SK-N-SH (cell line): ENCODE results near the gene MACROH2A2. TPM values are rescaled to one million over a fixed set of nuclear protein-coding genes. Genes with fewer than 3 reads are reported as not detected.
"Not testable (repeated sequence)": the region's sequence is repeated elsewhere in the genome, so short reads cannot be mapped to it uniquely, and the experiment has no call there.

Experiments
- CTCF ChIA-PET: fragments of 300-600, 350-600 bp; formaldehyde crosslinking; extraction: SDS; loops from one replicate; lab custom pipeline; 2021; lab: Yijun Ruan, JAX
- POLR2A ChIA-PET: fragments of 350-600 bp; sonication (Branson Sonifier 250); formaldehyde crosslinking; extraction: SDS; loops from one replicate; lab custom pipeline; 2020; ENCODE audit warnings: antibody characterized with exemption, inconsistent platforms; lab: Yijun Ruan, JAX
- DNase-seq: peaks from one replicate; pipeline ENCODE4 v3.0.0; 2012
- H2AFZ ChIP-seq: fragments of 200-600 bp; sonication (generic); 2 replicates; pipeline ENCODE4 v1.8.1; 2016; ENCODE audit warnings: antibody characterized with exemption, mild to moderate bottlenecking, low read depth
- H3F3A ChIP-seq: fragments of 200-600 bp; sonication (generic); replicated peaks from 2 replicates; pipeline ENCODE3; 2016; ENCODE audit warnings: antibody characterized with exemption, mild to moderate bottlenecking; ENCODE audit not compliant: insufficient read depth
- H3K27ac ChIP-seq, 2 experiments: fragments of 200-500 bp in 1 of 2; fragments of 200-600 bp in 1 of 2; sonication (Bioruptor generic) in 1 of 2; sonication (generic), shearing (Covaris generic) in 1 of 2; 2 replicates each; pipeline versions ENCODE4 v1.5.1 to v1.6.1; 2014 to 2016; ENCODE audit warnings: low read depth in 2 of 2, inconsistent platforms in 1 of 2, low read length in 1 of 2, mild to moderate bottlenecking in 1 of 2, mixed read lengths in 1 of 2
- H3K27me3 ChIP-seq: fragments of 200-600 bp; sonication (generic), shearing (Covaris generic); 2 replicates; pipeline ENCODE4 v1.6.1; 2016; ENCODE audit warnings: mixed run types; ENCODE audit not compliant: insufficient read depth
- H3K36me3 ChIP-seq, 2 experiments: fragments of 200-500 bp in 1 of 2; fragments of 200-600 bp in 1 of 2; sonication (Bioruptor generic) in 1 of 2; sonication (generic) in 1 of 2; replicated peaks in 1 of 2; 2 replicates each; pipeline versions ENCODE3 to v1.5.1; 2014 to 2016; ENCODE audit warnings: low read length in 1 of 2, mild to moderate bottlenecking in 1 of 2; ENCODE audit not compliant: insufficient read depth in 2 of 2, control insufficient read depth in 1 of 2
- H3K4me1 ChIP-seq, 2 experiments: fragments of 200-500 bp in 1 of 2; fragments of 200-600 bp in 1 of 2; sonication (Bioruptor generic) in 1 of 2; sonication (generic), shearing (Covaris generic) in 1 of 2; 2 replicates each; pipeline versions ENCODE4 v1.5.1 to v1.6.1; 2014 to 2016; ENCODE audit warnings: low read depth in 1 of 2, low read length in 1 of 2, mixed run types in 1 of 2; ENCODE audit not compliant: insufficient read depth in 2 of 2, control insufficient read depth in 1 of 2
- H3K4me2 ChIP-seq: fragments of 200-600 bp; sonication (generic), shearing (Covaris generic); 2 replicates; pipeline ENCODE4 v1.6.1; 2017; ENCODE audit warnings: mixed run types
- H3K4me3 ChIP-seq, 2 experiments: fragments of 200-500 bp in 1 of 2; fragments of 200-600 bp in 1 of 2; sonication (Bioruptor generic) in 1 of 2; sonication (generic), shearing (Covaris generic) in 1 of 2; 2 replicates each; pipeline versions ENCODE4 v1.5.1 to v1.8.1; 2014 to 2016; ENCODE audit warnings: low read depth in 2 of 2, inconsistent platforms in 1 of 2, low read length in 1 of 2, mild to moderate bottlenecking in 1 of 2, mixed read lengths in 1 of 2, moderate library complexity in 1 of 2
- H3K79me2 ChIP-seq: fragments of 200-600 bp; sonication (generic); 2 replicates; pipeline ENCODE4 v1.8.1; 2017; ENCODE audit warnings: mild to moderate bottlenecking; ENCODE audit not compliant: insufficient read depth
- H3K9ac ChIP-seq: fragments of 200-600 bp; sonication (generic); 2 replicates; pipeline ENCODE4 v1.6.1; 2017; ENCODE audit warnings: mixed run types
- H3K9me2 ChIP-seq: fragments of 200-600 bp; sonication (generic); 2 replicates; pipeline ENCODE4 v1.6.1; 2017; ENCODE audit warnings: mixed run types
- H3K9me3 ChIP-seq: fragments of 200-600 bp; sonication (generic); 2 replicates; pipeline ENCODE4 v1.6.1; 2017; ENCODE audit warnings: mixed run types, mild to moderate bottlenecking, moderate library complexity
- H4K20me1 ChIP-seq: fragments of 200-600 bp; sonication (generic); 2 replicates; pipeline ENCODE4 v1.6.1; 2017; ENCODE audit warnings: mild to moderate bottlenecking, mixed run types; ENCODE audit not compliant: insufficient read depth
- CHD2 ChIP-seq: fragments of 150-350 bp; IDR thresholded peaks from 2 replicates; pipeline ENCODE4 v1.6.1; 2018; ENCODE audit warnings: low read length; ENCODE audit not compliant: partially characterized antibody
- FOSL2 ChIP-seq: IDR thresholded peaks from 2 replicates; pipeline ENCODE4 v1.4.0; 2012; ENCODE audit warnings: low read depth, mild to moderate bottlenecking, moderate library complexity, borderline replicate concordance
- MAX ChIP-seq: IDR thresholded peaks from 2 replicates; pipeline ENCODE4 v1.4.0; 2012; ENCODE audit warnings: low read depth
- MEF2A ChIP-seq: IDR thresholded peaks from 2 replicates; pipeline ENCODE4 v1.4.0; 2012; ENCODE audit warnings: low read depth, borderline replicate concordance
- MXI1 ChIP-seq: IDR thresholded peaks from 2 replicates; pipeline ENCODE4 v1.6.1; 2012; ENCODE audit warnings: mild to moderate bottlenecking, low read depth, low read length, improper control_type of control experiment
- NRF1 ChIP-seq: IDR thresholded peaks from 2 replicates; pipeline ENCODE4 v1.6.1; 2012; ENCODE audit warnings: low read depth, mild to moderate bottlenecking, low read length
- PBX3 ChIP-seq: IDR thresholded peaks from 2 replicates; pipeline ENCODE4; 2012
- POLR2AphosphoS5 ChIP-seq: IDR thresholded peaks from 2 replicates; pipeline ENCODE4 v1.6.1; 2012; ENCODE audit warnings: low read depth, low read length
- REST ChIP-seq: IDR thresholded peaks from 2 replicates; pipeline ENCODE4 v1.6.1; 2012; ENCODE audit warnings: mild to moderate bottlenecking, low read depth, low read length, moderate library complexity
- RFX5 ChIP-seq: IDR thresholded peaks from 2 replicates; pipeline ENCODE4 v1.6.1; 2012; ENCODE audit warnings: mild to moderate bottlenecking, improper control_type of control experiment, low read length
- RXRA ChIP-seq: IDR thresholded peaks from 2 replicates; pipeline ENCODE4 v1.4.0; 2012; ENCODE audit warnings: low read depth, mild to moderate bottlenecking, borderline replicate concordance
- SMC3 ChIP-seq: IDR thresholded peaks from 2 replicates; pipeline ENCODE4 v1.6.1; 2012; ENCODE audit warnings: low read depth, low read length, improper control_type of control experiment
- TAF1 ChIP-seq: IDR thresholded peaks from 2 replicates; pipeline ENCODE4 v1.6.1; 2012; ENCODE audit warnings: low read depth, mild to moderate bottlenecking, low read length, moderate library complexity, borderline replicate concordance
- TCF12 ChIP-seq: IDR thresholded peaks from 2 replicates; pipeline ENCODE4 v1.4.0; 2012
- WGBS: methylation state at CpG from one replicate; pipeline ENCODE4 v1.1.6; 2017; ENCODE audit warnings: low lambda C conversion rate; 5-methylcytosine and 5-hydroxymethylcytosine counted together
- polyA plus RNA-seq, 3 experiments: library from polyadenylated mRNA; depleted of rRNA; stranded (reverse); fragments of >200 nt; gene quantifications; 2 replicates each; pipeline ENCODE4 v1.2.3, GENCODE V29; 2012
- TF ChIP-seq, protein P1 (sequence below): fragments of 150-350 bp; IDR thresholded peaks from 2 replicates; pipeline ENCODE4 v1.6.1; 2017; ENCODE audit warnings: antibody characterized with exemption, low read length, low read depth, borderline replicate concordance

Gene MACROH2A2
- polyA plus RNA-seq, 1 of the 3 experiments (the other 2 are of a cell fraction) = 28.9 TPM

GRCh38 chr10:70158113-70158512 is 105.5 kb downstream of the MACROH2A2 start:
- H3K4me2 ChIP-seq = no peak overlapping the region
- ChIA-PET POLR2A (no interaction called here), CTCF (interaction anchor here (1.4 kb wide), 2 partner anchors 11 to 42 kb away, joined by 5 to 9 read pairs; partner anchors contain the start of gene TYSND1)
- no peak for DNase-seq
- no peaks in the 10 kb centered on the region for H3K9me3 ChIP-seq
- WGBS = 94% methylated on average over 2 of the region's 2 CpGs
- no peak overlapping the region for H3K4me3 ChIP-seq
- H3K9ac ChIP-seq = no peak overlapping the region
- peaks cover 0 to 6% of the 10 kb centered on the region in 2 experiments; a peak in 3 of 4 replicates for H3K4me1 ChIP-seq
- H4K20me1 ChIP-seq = peaks cover 45% of the 10 kb centered on the region
- no peaks in the 10 kb centered on the region for H3K27me3 ChIP-seq
- H3K9me2 ChIP-seq = no peaks in the 10 kb centered on the region
- no peak overlapping the region for H2AFZ ChIP-seq
- peaks cover 91% of the 10 kb centered on the region for H3K79me2 ChIP-seq
- TF ChIP-seq MAX (no peak), SMC3 (no peak), FOSL2 (no peak)
- H3F3A ChIP-seq = peaks cover 18% of the 10 kb centered on the region
- peaks cover 83 to 84% of the 10 kb centered on the region in 2 experiments for H3K36me3 ChIP-seq
- H3K27ac ChIP-seq = no peak overlapping the region; a peak in 1 of 4 replicates

- 85% methylated on average over 3 of the region's 3 CpGs for WGBS
- POLR2A ChIA-PET, H3K27ac ChIP-seq: not testable (repeated sequence)
Measured at GRCh38 chr10:70159366-70159765, 106.7 kb downstream of the MACROH2A2 start.

DNA sequence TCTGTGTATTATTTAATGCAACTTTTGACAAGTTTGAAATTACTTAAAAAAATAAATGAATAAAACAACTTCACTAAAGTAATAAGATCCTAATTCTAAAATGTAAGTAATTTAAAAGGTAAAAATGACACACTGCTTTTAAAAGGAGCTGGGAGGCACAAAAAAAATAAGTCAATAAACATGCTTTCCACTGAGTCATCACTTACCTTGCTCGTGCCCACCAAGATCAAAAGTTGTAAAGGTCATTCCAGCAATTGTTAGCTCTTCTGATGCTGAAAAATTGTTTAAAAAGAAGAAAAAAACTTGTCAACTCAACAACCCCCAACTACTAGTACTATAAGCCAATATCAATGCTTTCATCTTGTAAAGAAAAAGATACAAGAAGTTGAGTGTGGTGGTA is 108.2 kb downstream of the MACROH2A2 start:
- Histone ChIP-seq H3K4me1 (peaks cover 0 to 10% of the 10 kb centered on the region in 2 experiments; a peak in 3 of 4 replicates), H3K36me3 (peaks cover 75 to 78% of the 10 kb centered on the region in 2 experiments), H3K9ac (no peak overlapping the region), H3K27ac (no peak overlapping the region), H3F3A (peaks cover 15% of the 10 kb centered on the region), H3K4me3 (no peak overlapping the region), H3K79me2 (peaks cover 96% of the 10 kb centered on the region), H3K9me3 (no peaks in the 10 kb centered on the region), H3K9me2 (no peaks in the 10 kb centered on the region), H2AFZ (no peak overlapping the region), H4K20me1 (peaks cover 70% of the 10 kb centered on the region), H3K27me3 (no peaks in the 10 kb centered on the region), H3K4me2 (no peak overlapping the region)
- TF ChIP-seq MEF2A = no peak
- TF ChIP-seq TAF1 = no peak
- TF ChIP-seq TCF12 = no peak
- no peak for TF ChIP-seq PBX3
- TF ChIP-seq RXRA = no peak
- no peak for TF ChIP-seq CHD2
- TF ChIP-seq NRF1 = no peak
- no peak for TF ChIP-seq MXI1
- TF ChIP-seq RFX5 = no peak
- TF ChIP-seq REST = no peak
- TF ChIP-seq, protein P1, sequence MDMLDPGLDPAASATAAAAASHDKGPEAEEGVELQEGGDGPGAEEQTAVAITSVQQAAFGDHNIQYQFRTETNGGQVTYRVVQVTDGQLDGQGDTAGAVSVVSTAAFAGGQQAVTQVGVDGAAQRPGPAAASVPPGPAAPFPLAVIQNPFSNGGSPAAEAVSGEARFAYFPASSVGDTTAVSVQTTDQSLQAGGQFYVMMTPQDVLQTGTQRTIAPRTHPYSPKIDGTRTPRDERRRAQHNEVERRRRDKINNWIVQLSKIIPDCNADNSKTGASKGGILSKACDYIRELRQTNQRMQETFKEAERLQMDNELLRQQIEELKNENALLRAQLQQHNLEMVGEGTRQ = no peak
- TF ChIP-seq MAX = no peak
- no peak for TF ChIP-seq POLR2AphosphoS5
- no peak for DNase-seq
- CTCF ChIA-PET = interaction anchor here (0.6 to 1.2 kb wide), 5 partner anchors 13 to 194 kb away, joined by 3 to 6 read pairs (median 4); no protein-coding TSS in a partner anchor
- 42% methylated on average over 1 of the region's 1 CpG for WGBS
- POLR2A ChIA-PET = no interaction called here

More at GRCh38 chr10:70159366-70159765, 106.7 kb downstream of the MACROH2A2 start:
- peaks cover 15% of the 10 kb centered on the region for H3F3A ChIP-seq
- not testable (repeated sequence) for H3K9me2 ChIP-seq, H3K9me3 ChIP-seq, H2AFZ ChIP-seq, DNase-seq, H3K4me2 ChIP-seq, H3K4me3 ChIP-seq, H3K27me3 ChIP-seq, H3K9ac ChIP-seq
- CTCF ChIA-PET = interaction anchor here (1.5 kb wide), 1 partner anchor 13 kb away, joined by 5 read pairs; the partner anchor contains the start of gene TYSND1
- peaks cover 94% of the 10 kb centered on the region for H3K79me2 ChIP-seq
- peaks cover 0 to 10% of the 10 kb centered on the region in 2 experiments; a peak in 3 of 4 replicates for H3K4me1 ChIP-seq
- peaks cover 57% of the 10 kb centered on the region for H4K20me1 ChIP-seq
- peaks cover 82 to 83% of the 10 kb centered on the region in 2 experiments for H3K36me3 ChIP-seq
